KMS-11 (cell line): ENCODE data around the gene B3GNT3.
A peak's percentile ranks its signal among the peaks of the same experiment; 100 is the strongest.

Experiments used
- H2AFZ ChIP-seq: fragments of 200-600 bp; sonication (generic); 2 replicates; pipeline ENCODE4 v1.6.1; 2016; ENCODE audit warnings: antibody characterized with exemption, mixed run types, low read depth
- H3K27ac ChIP-seq: fragments of 200-600 bp; sonication (generic); 2 replicates; pipeline ENCODE4 v1.6.1; 2016; ENCODE audit warnings: mild to moderate bottlenecking, mixed run types
- H3K27me3 ChIP-seq: fragments of 200-600 bp; sonication (generic); 2 replicates; pipeline ENCODE4 v1.6.1; 2017; ENCODE audit warnings: mild to moderate bottlenecking, low read depth, mixed run types, moderate library complexity; ENCODE audit not compliant: insufficient read depth
- H3K36me3 ChIP-seq: fragments of 200-600 bp; sonication (generic); 2 replicates; pipeline ENCODE4 v1.6.1; 2017; ENCODE audit warnings: mild to moderate bottlenecking, mixed run types; ENCODE audit not compliant: insufficient read depth
- H3K4me1 ChIP-seq: fragments of 200-600 bp; sonication (generic); 2 replicates; pipeline ENCODE4 v1.6.1; 2016; ENCODE audit warnings: mild to moderate bottlenecking, low read depth, mixed run types; ENCODE audit not compliant: poor library complexity, severe bottlenecking
- H3K4me2 ChIP-seq: fragments of 200-600 bp; sonication (generic); 2 replicates; pipeline ENCODE4 v1.7.0; 2016; ENCODE audit warnings: mild to moderate bottlenecking, mixed run types
- H3K4me3 ChIP-seq: fragments of 200-600 bp; sonication (generic); IDR thresholded peaks from 2 replicates; pipeline ENCODE4 v1.6.1; 2017; ENCODE audit warnings: low read depth, low read length, mixed read lengths; ENCODE audit not compliant: insufficient read depth
- H3K79me2 ChIP-seq: fragments of 200-600 bp; sonication (generic); 2 replicates; pipeline ENCODE4 v1.6.1; 2016; ENCODE audit warnings: low read depth, mixed run types; ENCODE audit not compliant: insufficient read depth
- H3K9ac ChIP-seq: fragments of 200-600 bp; sonication (generic); 2 replicates; pipeline ENCODE4 v1.6.1; 2016; ENCODE audit warnings: mild to moderate bottlenecking, mixed run types
- H4K20me1 ChIP-seq: fragments of 200-600 bp; sonication (generic); 2 replicates; pipeline ENCODE4 v1.6.1; 2016; ENCODE audit warnings: mild to moderate bottlenecking, mixed run types; ENCODE audit not compliant: insufficient read depth
- CTCF ChIP-seq: fragments of 200-600 bp; sonication (generic); conservative IDR thresholded peaks from 2 replicates; pipeline ENCODE4 v1.6.1; 2017; ENCODE audit warnings: low read depth, mild to moderate bottlenecking, antibody characterized with exemption, low read length, moderate library complexity, mixed read lengths

The B3GNT3 gene

GRCh38 chr19:17847538-17848366 lies 52.8 kb downstream of the B3GNT3 start, which contains the start of gene JAK3:
Gene JAK3, minus strand, starts transcription at chr19:17847982. Its CDS starts 3,565 bp downstream, at chr19:17844417.
- H4K20me1 ChIP-seq: no peaks in the 10 kb centered on the region
- no peaks in the 10 kb centered on the region for H3K36me3 ChIP-seq
- peak within 1 kb of the TSS; percentile 60 for H3K4me2 ChIP-seq
- H3K4me1 ChIP-seq: peaks cover 25% of the 10 kb centered on the region
- no peak within 1 kb of the TSS for H3K4me3 ChIP-seq
- peak within 1 kb of the TSS; percentile 81; the same call in 1 of the 2 replicates for H3K9ac ChIP-seq
- TF ChIP-seq CTCF: no peak
- H3K27me3 ChIP-seq: no peaks in the 10 kb centered on the region
- H3K79me2 ChIP-seq: peaks cover 11% of the 10 kb centered on the region
- H3K27ac ChIP-seq: peak within 1 kb of the TSS; percentile 87
- peak within 1 kb of the TSS; percentile 90 for H2AFZ ChIP-seq

GRCh38 chr19:17848595-17849292 lies 53.8 kb downstream of the B3GNT3 start:
- Histone ChIP-seq H3K9ac (no peak overlapping the region), H4K20me1 (no peaks in the 10 kb centered on the region), H3K27me3 (no peaks in the 10 kb centered on the region), H2AFZ (no peak overlapping the region; the same call in 1 of the 2 replicates), H3K4me1 (peaks cover 25% of the 10 kb centered on the region), H3K4me3 (no peak overlapping the region), H3K79me2 (peaks cover 11% of the 10 kb centered on the region), H3K27ac (no peak overlapping the region), H3K4me2 (peak overlapping the region; percentile 60; the same call in 1 of the 2 replicates), H3K36me3 (no peaks in the 10 kb centered on the region)
- TF ChIP-seq CTCF: no peak

GRCh38 chr19:17854061-17854460 lies 59.1 kb downstream of the B3GNT3 start:
- Histone ChIP-seq H3K9ac (no peak overlapping the region), H3K4me2 (no peak overlapping the region), H3K36me3 (no peaks in the 10 kb centered on the region), H3K4me3 (no peak overlapping the region), H3K27ac (no peak overlapping the region), H3K79me2 (no peaks in the 10 kb centered on the region), H3K27me3 (no peaks in the 10 kb centered on the region; the same call in 1 of the 2 replicates), H3K4me1 (peaks cover 12% of the 10 kb centered on the region), H2AFZ (no peak overlapping the region), H4K20me1 (no peaks in the 10 kb centered on the region)
- no peak for TF ChIP-seq CTCF

GRCh38 chr19:17855280-17856152 lies 60.6 kb downstream of the B3GNT3 start:
- no peak overlapping the region for H3K27ac ChIP-seq
- peak overlapping the region; percentile 6; the same call in 1 of the 2 replicates for H3K4me2 ChIP-seq
- no peaks in the 10 kb centered on the region for H3K36me3 ChIP-seq
- H3K9ac ChIP-seq: no peak overlapping the region
- peaks cover 8% of the 10 kb centered on the region for H3K79me2 ChIP-seq
- H3K4me3 ChIP-seq: no peak overlapping the region
- H3K4me1 ChIP-seq: peaks cover 9% of the 10 kb centered on the region
- peak overlapping the region; percentile 31; the same call in 1 of the 2 replicates for H2AFZ ChIP-seq
- H3K27me3 ChIP-seq: no peaks in the 10 kb centered on the region; the same call in 1 of the 2 replicates
- peak; percentile 87 for TF ChIP-seq CTCF
- no peaks in the 10 kb centered on the region for H4K20me1 ChIP-seq
